Lower leg skin (tissue), 3 donors: Measurements from ENCODE around the gene ALG1L2.
"Not testable (repeated sequence)": the region's sequence is repeated elsewhere in the genome, so short reads cannot be mapped to it uniquely, and the experiment has no call there.

Experiments used
- CTCF ChIP-seq, 3 donors: fragments of 450-650 bp; IDR thresholded peaks; one replicate each; pipeline ENCODE4 v1.5.1; 2016; ENCODE audit warnings: antibody characterized with exemption in 3 of 3, mild to moderate bottlenecking in 3 of 3, moderate library complexity in 2 of 3
- POLR2A ChIP-seq, 2 donors: fragments of 450-650 bp; IDR thresholded peaks; one replicate each; pipeline ENCODE4 v1.6.1; 2016 to 2017; ENCODE audit warnings: antibody characterized with exemption in 2 of 2, mild to moderate bottlenecking in 1 of 2, moderate library complexity in 1 of 2

- not testable (repeated sequence) for TF ChIP-seq POLR2A, CTCF (IDR thresholded peaks at IDR 0.05)
Observed at GRCh38 chr3:130110386-130111169, 28.9 kb downstream of the ALG1L2 start.
